ENCODE results near the gene KIF2A. TPM values are rescaled to one million over a fixed set of nuclear protein-coding genes. Genes with fewer than 3 reads are reported as not detected.

The KIF2A gene
- total RNA-seq, 2 experiments from 2014 or later = 250 to 251 TPM

- ChIA-PET CTCF (interaction anchor here (0.9 kb wide), 1 partner anchor 90 kb away, joined by 3 read pairs; no protein-coding TSS in a partner anchor), POLR2A (interaction anchor here (0.7 to 3.9 kb wide), 5 partner anchors 8 to 89 kb away, joined by 3 to 21 read pairs (median 3); partner anchors contain the start of genes DIMT1 and KIF2A)
- H3K36me3 Mint-ChIP-seq (ENCODE audit: low read depth) = peaks cover 60% of the 10 kb centered on the region
- H3K4me3 Mint-ChIP-seq = no peak overlapping the region
- DNase-seq = no peak
- H3K9me3 Mint-ChIP-seq = no peaks in the 10 kb centered on the region
- peak overlapping the region; percentile 65 for H3K27ac Mint-ChIP-seq
- H3K27me3 Mint-ChIP-seq = no peaks in the 10 kb centered on the region
- peaks cover 81% of the 10 kb centered on the region for H3K4me1 Mint-ChIP-seq
These were observed 8.3 kb downstream of the KIF2A start for GRCh38 chr5:62314213-62314830.

- Mint-ChIP-seq H3K9me3 (no peaks in the 10 kb centered on the region), H3K4me1 (peaks cover 79% of the 10 kb centered on the region), H3K27me3 (no peaks in the 10 kb centered on the region), H3K4me3 (no peak overlapping the region), H3K27ac (peak overlapping the region; percentile 53), H3K36me3 (ENCODE audit: low read depth) (peaks cover 55% of the 10 kb centered on the region)
- ChIA-PET POLR2A (interaction anchor here (0.6 to 5.3 kb wide), 4 partner anchors 7 to 30 kb away, joined by 3 to 24 read pairs (median 12); partner anchors contain the start of gene KIF2A), CTCF (no interaction called here)
- DNase-seq = no peak
These were observed 9.6 kb downstream of the KIF2A start for GRCh38 chr5:62315376-62316175.

GRCh38 chr5:62316176-62316502 is 10.1 kb downstream of the KIF2A start:
- H3K36me3 Mint-ChIP-seq (ENCODE audit: low read depth) = peaks cover 53% of the 10 kb centered on the region
- no peak overlapping the region for H3K27ac Mint-ChIP-seq
- no peaks in the 10 kb centered on the region for H3K27me3 Mint-ChIP-seq

GRCh38 chr5:62317810-62318209 is 11.8 kb downstream of the KIF2A start:
- DNase-seq = no peak
- Mint-ChIP-seq H3K4me1 (peaks cover 69% of the 10 kb centered on the region), H3K9me3 (no peaks in the 10 kb centered on the region), H3K27ac (no peak overlapping the region), H3K4me3 (no peak overlapping the region), H3K27me3 (no peaks in the 10 kb centered on the region), H3K36me3 (ENCODE audit: low read depth) (peaks cover 52% of the 10 kb centered on the region)
- CTCF ChIA-PET = interaction anchor here (0.6 to 2.0 kb wide), 4 partner anchors 9 to 34 kb away, joined by 3 to 7 read pairs (median 3); no protein-coding TSS in a partner anchor
- POLR2A ChIA-PET = interaction anchor here (1.0 to 5.3 kb wide), 6 partner anchors 10 to 32 kb away, joined by 3 to 24 read pairs (median 6); partner anchors contain the start of gene KIF2A

More at GRCh38 chr5:62316176-62316502, 10.1 kb downstream of the KIF2A start:
- no peaks in the 10 kb centered on the region for H3K9me3 Mint-ChIP-seq
- no peak overlapping the region for H3K4me3 Mint-ChIP-seq
- ChIA-PET POLR2A (interaction anchor here (0.5 to 5.3 kb wide), 4 partner anchors 8 to 92 kb away, joined by 3 to 24 read pairs (median 12); partner anchors contain the start of gene KIF2A), CTCF (no interaction called here)
- DNase-seq = no peak
- peaks cover 78% of the 10 kb centered on the region for H3K4me1 Mint-ChIP-seq

- Mint-ChIP-seq H3K9me3 (no peaks in the 10 kb centered on the region), H3K27me3 (no peaks in the 10 kb centered on the region), H3K27ac (no peak overlapping the region), H3K36me3 (ENCODE audit: low read depth) (peaks cover 68% of the 10 kb centered on the region), H3K4me1 (peaks cover 68% of the 10 kb centered on the region), H3K4me3 (no peak overlapping the region)
- CTCF ChIA-PET = no interaction called here
- no peak for DNase-seq
- POLR2A ChIA-PET = no interaction called here
These were observed 16.5 kb downstream of the KIF2A start for GRCh38 chr5:62322484-62322883.

- peak overlapping the region; percentile 21 for H3K27ac Mint-ChIP-seq
- DNase-seq = no peak
- no peak overlapping the region for H3K4me3 Mint-ChIP-seq
- no peaks in the 10 kb centered on the region for H3K27me3 Mint-ChIP-seq
- CTCF ChIA-PET = interaction anchor here (1.9 to 2.1 kb wide), 2 partner anchors 15 to 102 kb away, joined by 7 to 8 read pairs; no protein-coding TSS in a partner anchor
- H3K4me1 Mint-ChIP-seq = peaks cover 66% of the 10 kb centered on the region
- no peaks in the 10 kb centered on the region for H3K9me3 Mint-ChIP-seq
- peaks cover 66% of the 10 kb centered on the region for H3K36me3 Mint-ChIP-seq (ENCODE audit: low read depth)
- POLR2A ChIA-PET = interaction anchor here (0.8 to 3.0 kb wide), 5 partner anchors 7 to 93 kb away, joined by 3 to 8 read pairs (median 4); no protein-coding TSS in a partner anchor
These were observed 20.3 kb downstream of the KIF2A start for GRCh38 chr5:62326302-62326701.

GRCh38 chr5:62326702-62327101 is 20.7 kb downstream of the KIF2A start:
- peaks cover 65% of the 10 kb centered on the region for H3K4me1 Mint-ChIP-seq
- peaks cover 62% of the 10 kb centered on the region for H3K36me3 Mint-ChIP-seq (ENCODE audit: low read depth)
- no peak overlapping the region for H3K4me3 Mint-ChIP-seq
- peak overlapping the region; percentile 21 for H3K27ac Mint-ChIP-seq
- no peaks in the 10 kb centered on the region for H3K9me3 Mint-ChIP-seq
- H3K27me3 Mint-ChIP-seq = no peaks in the 10 kb centered on the region
- no peak for DNase-seq
- CTCF ChIA-PET = interaction anchor here (1.9 kb wide), 1 partner anchor 103 kb away, joined by 8 read pairs; no protein-coding TSS in a partner anchor
- POLR2A ChIA-PET = interaction anchor here (1.5 to 3.0 kb wide), 2 partner anchors 7 to 94 kb away, joined by 4 to 8 read pairs; no protein-coding TSS in a partner anchor

GRCh38 chr5:62327138-62328053 is 21.4 kb downstream of the KIF2A start:
- H3K27me3 Mint-ChIP-seq = no peaks in the 10 kb centered on the region
- POLR2A ChIA-PET = interaction anchor here (1.5 to 3.0 kb wide), 2 partner anchors 8 to 95 kb away, joined by 4 to 8 read pairs; no protein-coding TSS in a partner anchor
- H3K4me3 Mint-ChIP-seq = no peak overlapping the region
- no peaks in the 10 kb centered on the region for H3K9me3 Mint-ChIP-seq
- peaks cover 64% of the 10 kb centered on the region for H3K4me1 Mint-ChIP-seq
- CTCF ChIA-PET = interaction anchor here (1.1 to 1.9 kb wide), 2 partner anchors 19 to 103 kb away, joined by 3 to 8 read pairs; no protein-coding TSS in a partner anchor
- peaks cover 56% of the 10 kb centered on the region for H3K36me3 Mint-ChIP-seq (ENCODE audit: low read depth)
- H3K27ac Mint-ChIP-seq = peak overlapping the region; percentile 1
- DNase-seq = no peak

GRCh38 chr5:62328772-62329491 is 22.9 kb downstream of the KIF2A start:
- Mint-ChIP-seq H3K27me3 (no peaks in the 10 kb centered on the region), H3K4me3 (no peak overlapping the region), H3K27ac (no peak overlapping the region), H3K9me3 (no peaks in the 10 kb centered on the region), H3K36me3 (ENCODE audit: low read depth) (peaks cover 59% of the 10 kb centered on the region), H3K4me1 (peaks cover 71% of the 10 kb centered on the region)
- CTCF ChIA-PET = interaction anchor here (0.9 to 3.7 kb wide), 2 partner anchors 11 to 12 kb away, joined by 3 to 11 read pairs; no protein-coding TSS in a partner anchor
- POLR2A ChIA-PET = interaction anchor here (0.7 to 3.0 kb wide), 5 partner anchors 10 to 42 kb away, joined by 3 to 11 read pairs (median 5); partner anchors contain the start of gene KIF2A
- DNase-seq = no peak

- ChIA-PET CTCF (interaction anchor here (3.7 kb wide), 1 partner anchor 11 kb away, joined by 11 read pairs; no protein-coding TSS in a partner anchor), POLR2A (interaction anchor here (1.2 to 2.2 kb wide), 2 partner anchors 16 to 22 kb away, joined by 3 to 11 read pairs; no protein-coding TSS in a partner anchor)
- no peak for DNase-seq
- Mint-ChIP-seq H3K4me1 (peaks cover 74% of the 10 kb centered on the region), H3K27ac (peak overlapping the region; percentile 21), H3K36me3 (ENCODE audit: low read depth) (peaks cover 60% of the 10 kb centered on the region), H3K27me3 (no peaks in the 10 kb centered on the region), H3K9me3 (no peaks in the 10 kb centered on the region), H3K4me3 (no peak overlapping the region)
These were observed 24.3 kb downstream of the KIF2A start for GRCh38 chr5:62330302-62330701.

- no peak overlapping the region for H3K27ac Mint-ChIP-seq
- no peaks in the 10 kb centered on the region for H3K27me3 Mint-ChIP-seq
- H3K4me3 Mint-ChIP-seq = no peak overlapping the region
- peaks cover 52% of the 10 kb centered on the region for H3K36me3 Mint-ChIP-seq (ENCODE audit: low read depth)
- DNase-seq = no peak
- POLR2A ChIA-PET = interaction anchor here (0.8 to 1.4 kb wide), 2 partner anchors 23 to 46 kb away, joined by 3 to 4 read pairs; no protein-coding TSS in a partner anchor
- peaks cover 66% of the 10 kb centered on the region for H3K4me1 Mint-ChIP-seq
- no peaks in the 10 kb centered on the region for H3K9me3 Mint-ChIP-seq
- CTCF ChIA-PET = interaction anchor here (1.6 to 3.7 kb wide), 2 partner anchors 9 to 26 kb away, joined by 5 to 11 read pairs; partner anchors contain the start of gene KIF2A
These were observed 25.9 kb downstream of the KIF2A start for GRCh38 chr5:62331921-62332320.

All from activated CD4-positive, alpha-beta memory T cell treated with anti-CD3 and anti-CD28 coated beads, Interleukin-2, amount 10 ng/mL, durations not matched to agents 7 days and 5 days (primary cell).